Ishikawa (cell line): Measurements from ENCODE around the gene CCDC34.

Source experiments
- CEBPB ChIP-seq: IDR thresholded peaks from 2 replicates; pipeline ENCODE4 v1.6.1; 2012
- EP300 ChIP-seq: IDR thresholded peaks from 2 replicates; pipeline ENCODE4 v1.6.1; 2012; ENCODE audit warnings: borderline replicate concordance
- RAD21 ChIP-seq: IDR thresholded peaks from 2 replicates; pipeline ENCODE4 v1.6.1; 2012; ENCODE audit warnings: low read depth
- TAF1 ChIP-seq: IDR thresholded peaks from 2 replicates; pipeline ENCODE4 v1.6.1; 2012; ENCODE audit warnings: low read depth, mild to moderate bottlenecking
- TEAD4 ChIP-seq: IDR thresholded peaks from 2 replicates; pipeline ENCODE4 v1.6.1; 2012
- YY1 ChIP-seq: IDR thresholded peaks from 2 replicates; pipeline ENCODE4 v1.6.1; 2012; ENCODE audit warnings: low read depth

GRCh38 chr11:27386181-27386845, 23.3 kb upstream of the CCDC34 start:
- TF ChIP-seq RAD21: no peak
- TF ChIP-seq YY1: no peak
- TF ChIP-seq TAF1: no peak
- no peak for TF ChIP-seq EP300
- TF ChIP-seq TEAD4: no peak
- TF ChIP-seq CEBPB: no peak
